CD4-positive, alpha-beta T cell treated with Interleukin-6 for 4 hours (primary cell): Measurements from ENCODE around the gene LPAR5.
A peak's percentile ranks its signal among the peaks of the same experiment; 100 is the strongest.
"Not testable (repeated sequence)": the region's sequence is repeated elsewhere in the genome, so short reads cannot be mapped to it uniquely, and the experiment has no call there.

ENCODE experiments used
- DNase-seq: peaks from one replicate; pipeline ENCODE4 v3.0.0-alpha.2; 2020; ENCODE audit warnings: mixed read lengths

Gene LPAR5

GRCh38 chr12:6605421-6606330, 30.1 kb downstream of the LPAR5 start:
- DNase-seq = peak; percentile 53

- no peak for DNase-seq
These were observed 31.3 kb downstream of the LPAR5 start for GRCh38 chr12:6604259-6605029.

GRCh38 chr12:6603095-6603567, 32.6 kb downstream of the LPAR5 start:
- DNase-seq = peak; percentile 71

- no peak for DNase-seq
These were observed 33.2 kb downstream of the LPAR5 start for GRCh38 chr12:6602526-6602925.

- DNase-seq = not testable (repeated sequence)
These were observed 40.1 kb downstream of the LPAR5 start for GRCh38 chr12:6595673-6596072.

- no peak for DNase-seq
These were observed 43.7 kb downstream of the LPAR5 start for GRCh38 chr12:6592087-6592486.

- not testable (repeated sequence) for DNase-seq
These were observed 49.2 kb downstream of the LPAR5 start for GRCh38 chr12:6586569-6586968.

- no peak for DNase-seq
These were observed 51.5 kb downstream of the LPAR5 start for GRCh38 chr12:6584293-6584692.

GRCh38 chr12:6582959-6583358, 52.8 kb downstream of the LPAR5 start:
- DNase-seq = no peak

GRCh38 chr12:6582196-6582595, 53.6 kb downstream of the LPAR5 start:
- DNase-seq = no peak

- no peak for DNase-seq
These were observed 60.1 kb downstream of the LPAR5 start for GRCh38 chr12:6575648-6576047.

GRCh38 chr12:6574576-6575295, 61.0 kb downstream of the LPAR5 start:
- no peak for DNase-seq

GRCh38 chr12:6573001-6573400, 62.8 kb downstream of the LPAR5 start:
- no peak for DNase-seq

- peak; percentile 58 for DNase-seq
These were observed 65.4 kb downstream of the LPAR5 start for GRCh38 chr12:6570264-6570887.

- DNase-seq = no peak
These were observed 66.0 kb downstream of the LPAR5 start for GRCh38 chr12:6569786-6570185.

- DNase-seq = no peak
These were observed 66.4 kb downstream of the LPAR5 start for GRCh38 chr12:6569312-6569711.
